Measurements from ENCODE around the gene RPGRIP1L. TPM values are rescaled to one million over a fixed set of nuclear protein-coding genes. Genes with fewer than 3 reads are reported as not detected.

The RPGRIP1L gene
- polyA plus RNA-seq, 1 donor (not counting 4 experiments of a cell fraction or from before 2014, with no cell fraction given): 11.6 TPM

GRCh38 chr16:53692146-53692545 lies 11.5 kb downstream of the RPGRIP1L start:
- Histone ChIP-seq H3K27ac (ENCODE audit: control insufficient read depth, insufficient read depth, low read length) (no peak overlapping the region), H4K20me1 (ENCODE audit: control insufficient read depth, extremely low read depth, insufficient read depth, low read length) (no peaks in the 10 kb centered on the region), H3K4me3 (ENCODE audit: control insufficient read depth in 2 of 3, extremely low read depth in 1 of 3, insufficient read depth in 2 of 3, low read depth in 1 of 3, low read length in 3 of 3) (no peak overlapping the region), H3K9me1 (ENCODE audit: control insufficient read depth, extremely low read depth, insufficient read depth, low read length) (no peaks in the 10 kb centered on the region), H2AFZ (ENCODE audit: control insufficient read depth, low read length) (no peak overlapping the region), H3K9ac (ENCODE audit: control insufficient read depth, extremely low read depth, insufficient read depth, low read length) (no peak overlapping the region), H3K9me3 (ENCODE audit: control insufficient read depth, low read depth, low read length) (no peaks in the 10 kb centered on the region), H3K79me2 (ENCODE audit: control insufficient read depth, insufficient read depth, low read length) (no peaks in the 10 kb centered on the region), H3K27me3 (ENCODE audit: control insufficient read depth, extremely low read depth, insufficient read depth, low read length) (no peaks in the 10 kb centered on the region), H3K4me1 (ENCODE audit: control insufficient read depth, extremely low read depth, insufficient read depth, low read length) (no peaks in the 10 kb centered on the region), H3K4me2 (ENCODE audit: control insufficient read depth, extremely low read depth, insufficient read depth, low read depth, low read length) (no peak overlapping the region), H3K36me3 (ENCODE audit: control insufficient read depth in 2 of 2, extremely low read depth in 1 of 2, insufficient read depth in 2 of 2, low read length in 2 of 2) (peaks cover 0 to 6% of the 10 kb centered on the region in 2 experiments)
- dilution Hi-C loops (cut with MboI; ENCODE audit: extremely low pct_ligation_motif_present, low sequenced_read_pairs): no loop called here
- DNase-seq (ENCODE audit: low read depth, low spot score) (no peak), FAIRE-seq (no peak)
- TF ChIP-seq CTCF (optimal IDR thresholded peaks at IDR 0.05 in 1 of 3, IDR thresholded peaks at IDR 0.05 in 1 of 3, conservative IDR thresholded peaks at IDR 0.05 in 1 of 3; ENCODE audit: extremely low read depth in 1 of 3, insufficient read depth in 2 of 3, low read length in 3 of 3) (no peak), EZH2 (IDR thresholded peaks at IDR 0.05; ENCODE audit: low read length) (no peak)

GRCh38 chr16:53690771-53691170 lies 12.9 kb downstream of the RPGRIP1L start:
- H3K27ac ChIP-seq (ENCODE audit: control insufficient read depth, insufficient read depth, low read length): no peak overlapping the region
- dilution Hi-C loops (cut with MboI; ENCODE audit: extremely low pct_ligation_motif_present, low sequenced_read_pairs): no loop called here
- no peak for DNase-seq (ENCODE audit: low read depth, low spot score)

More at GRCh38 chr16:53690771-53691170, 12.9 kb downstream of the RPGRIP1L start:
- no peaks in the 10 kb centered on the region for H3K9me1 ChIP-seq (ENCODE audit: control insufficient read depth, extremely low read depth, insufficient read depth, low read length)
- no peaks in the 10 kb centered on the region for H3K4me1 ChIP-seq (ENCODE audit: control insufficient read depth, extremely low read depth, insufficient read depth, low read length)
- no peak for TF ChIP-seq EZH2 (IDR thresholded peaks at IDR 0.05; ENCODE audit: low read length)
- TF ChIP-seq CTCF (optimal IDR thresholded peaks at IDR 0.05 in 1 of 3, IDR thresholded peaks at IDR 0.05 in 1 of 3, conservative IDR thresholded peaks at IDR 0.05 in 1 of 3; ENCODE audit: extremely low read depth in 1 of 3, insufficient read depth in 2 of 3, low read length in 3 of 3): no peak
- H2AFZ ChIP-seq (ENCODE audit: control insufficient read depth, low read length): no peak overlapping the region
- no peak overlapping the region for H3K9ac ChIP-seq (ENCODE audit: control insufficient read depth, extremely low read depth, insufficient read depth, low read length)
- no peaks in the 10 kb centered on the region for H3K79me2 ChIP-seq (ENCODE audit: control insufficient read depth, insufficient read depth, low read length)
- no peaks in the 10 kb centered on the region for H4K20me1 ChIP-seq (ENCODE audit: control insufficient read depth, extremely low read depth, insufficient read depth, low read length)
- H3K4me2 ChIP-seq (ENCODE audit: control insufficient read depth, extremely low read depth, insufficient read depth, low read depth, low read length): no peak overlapping the region
- no peaks in the 10 kb centered on the region for H3K9me3 ChIP-seq (ENCODE audit: control insufficient read depth, low read depth, low read length)
- no peak for FAIRE-seq
- H3K4me3 ChIP-seq (ENCODE audit: control insufficient read depth in 2 of 3, extremely low read depth in 1 of 3, insufficient read depth in 2 of 3, low read depth in 1 of 3, low read length in 3 of 3): no peak overlapping the region
- peaks cover 0 to 6% of the 10 kb centered on the region in 2 experiments for H3K36me3 ChIP-seq (ENCODE audit: control insufficient read depth in 2 of 2, extremely low read depth in 1 of 2, insufficient read depth in 2 of 2, low read length in 2 of 2)
- H3K27me3 ChIP-seq (ENCODE audit: control insufficient read depth, extremely low read depth, insufficient read depth, low read length): no peaks in the 10 kb centered on the region

Data from keratinocyte (primary cell).